Gastroesophageal sphincter (tissue), 3 donors: Measurements from ENCODE around the gene GDPD5.

Experiments
- CTCF ChIP-seq, 4 experiments: fragments of 200-600 bp in 2 of 4; fragments of 450-650 bp in 2 of 4; sonication (generic) in 1 of 4; IDR thresholded peaks; one replicate each; pipeline ENCODE4 v1.5.1; 2017 to 2019; ENCODE audit warnings: antibody characterized with exemption in 4 of 4, mild to moderate bottlenecking in 2 of 4, moderate library complexity in 2 of 4
- EP300 ChIP-seq: sonication (generic); formaldehyde crosslinking; IDR thresholded peaks from one replicate; pipeline ENCODE4 v1.6.1; 2017; ENCODE audit warnings: antibody characterized with exemption, mild to moderate bottlenecking
- POLR2A ChIP-seq, 2 donors: fragments of 450-650 bp; IDR thresholded peaks; one replicate each; pipeline ENCODE4 v1.6.1; 2017; ENCODE audit warnings: antibody characterized with exemption in 2 of 2, mild to moderate bottlenecking in 2 of 2, moderate library complexity in 1 of 2

GRCh38 chr11:75462117-75462653, 63.6 kb downstream of the GDPD5 start:
- TF ChIP-seq POLR2A (IDR thresholded peaks at IDR 0.05) (no peak), CTCF (IDR thresholded peaks at IDR 0.05) (no peak), EP300 (no peak)
